Daoy (cell line): ENCODE measurements around the gene PPP2R3C. TPM values are rescaled to one million over a fixed set of nuclear protein-coding genes. Genes with fewer than 3 reads are reported as not detected.
"Not testable (repeated sequence)": the region's sequence is repeated elsewhere in the genome, so short reads cannot be mapped to it uniquely, and the experiment has no call there.

Experiments used
- DNase-seq: peaks from one replicate; pipeline ENCODE4 v3.0.0-alpha.2; 2015; ENCODE audit warnings: low read depth
- total RNA-seq: library from RNA; depleted of rRNA; stranded (reverse); fragments of >200 nt; shearing (Covaris generic); gene quantifications from 2 replicates; pipeline ENCODE4 v1.2.3, GENCODE V29; 2014; rRNA removed

The PPP2R3C gene
- total RNA-seq, 1 experiment from 2014 or later, result 58.5 TPM

- DNase-seq, result no peak
Measured at GRCh38 chr14:35052637-35053036, 69.2 kb downstream of the PPP2R3C start.

- no peak for DNase-seq
Measured at GRCh38 chr14:35051796-35052195, 70.0 kb downstream of the PPP2R3C start.

DNA sequence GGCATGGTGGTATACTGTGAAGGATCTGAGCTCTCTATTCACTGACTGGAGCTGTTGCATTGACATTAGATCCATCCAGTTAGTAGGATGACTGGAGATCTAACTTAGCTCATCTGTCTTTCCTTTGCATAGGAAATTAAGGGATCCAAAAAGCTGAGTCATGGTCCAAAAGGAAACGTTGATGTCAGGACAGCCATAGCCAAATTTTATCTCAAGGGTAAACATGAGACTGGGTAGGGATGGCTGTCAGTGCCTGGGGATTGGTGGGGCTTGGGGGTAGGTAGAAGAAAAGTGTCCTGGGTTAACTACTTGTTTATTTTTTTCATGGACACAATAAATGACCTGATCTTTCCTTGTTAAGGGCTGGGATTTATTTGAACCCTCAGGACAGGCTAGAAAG, 71.1 kb downstream of the PPP2R3C start:
- peak; percentile 55 for DNase-seq

DNA sequence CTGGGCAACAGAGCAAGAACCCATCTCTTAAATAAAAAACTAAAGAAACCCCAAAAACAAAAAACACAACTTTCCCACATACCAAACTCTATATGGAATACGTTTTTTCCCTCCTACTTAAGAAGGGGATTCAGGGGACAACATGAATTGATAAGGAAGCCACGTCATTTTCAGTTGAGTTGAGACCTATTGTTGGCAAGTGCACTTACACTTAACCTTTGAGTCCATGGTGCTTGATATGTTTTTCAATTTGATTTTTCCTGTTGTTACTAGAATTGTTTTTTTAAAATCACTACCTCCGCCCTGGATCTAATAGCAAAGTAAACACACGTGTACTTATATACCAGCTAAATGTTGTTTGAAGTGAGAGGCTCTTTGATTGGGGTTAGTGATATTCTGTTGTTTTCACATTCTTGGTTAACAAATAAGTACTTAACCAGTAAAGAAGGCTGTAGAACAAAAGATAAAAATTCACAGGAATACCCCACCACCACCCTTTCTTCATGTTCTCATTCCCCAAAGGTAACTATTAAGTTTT, 73.7 kb downstream of the PPP2R3C start:
- no peak for DNase-seq

DNA sequence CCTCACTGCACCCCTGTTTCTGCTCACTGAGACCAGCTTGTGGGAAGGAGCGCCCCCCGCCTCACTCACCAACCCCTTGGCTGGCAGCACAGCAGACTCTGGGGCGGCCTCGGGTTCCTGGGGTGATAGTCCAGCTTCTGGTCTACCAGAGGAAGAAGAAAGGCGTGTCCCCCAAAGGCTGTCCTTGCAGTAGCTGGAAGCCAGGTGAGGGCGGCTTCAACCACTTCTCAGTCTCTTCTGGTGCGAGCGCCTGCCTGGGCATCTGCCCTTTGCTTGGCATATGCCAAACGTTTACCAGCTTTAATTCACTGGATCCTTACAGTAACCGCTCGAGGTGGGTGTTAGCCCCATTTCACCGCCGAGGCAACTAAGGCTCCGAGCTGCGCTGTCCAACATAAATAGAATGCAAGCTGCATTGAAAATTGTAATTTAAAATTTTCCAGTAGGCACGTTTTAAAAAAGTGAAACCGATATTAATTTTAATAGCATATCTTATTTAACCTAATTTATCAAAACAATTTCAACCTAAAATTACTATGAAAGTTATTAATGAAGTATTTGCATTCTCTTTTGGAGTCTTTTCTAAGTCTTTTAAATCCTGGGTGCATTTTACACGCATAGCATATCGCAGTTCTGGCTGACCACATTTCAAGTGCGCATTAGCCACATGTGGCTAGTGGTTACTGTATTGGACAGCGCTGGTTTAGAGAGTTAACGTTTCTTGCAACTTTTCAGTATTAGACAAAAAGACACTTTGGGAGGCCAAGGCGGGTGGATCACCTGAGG, 74.8 kb downstream of the PPP2R3C start:
- peak; percentile 30 for DNase-seq

DNA sequence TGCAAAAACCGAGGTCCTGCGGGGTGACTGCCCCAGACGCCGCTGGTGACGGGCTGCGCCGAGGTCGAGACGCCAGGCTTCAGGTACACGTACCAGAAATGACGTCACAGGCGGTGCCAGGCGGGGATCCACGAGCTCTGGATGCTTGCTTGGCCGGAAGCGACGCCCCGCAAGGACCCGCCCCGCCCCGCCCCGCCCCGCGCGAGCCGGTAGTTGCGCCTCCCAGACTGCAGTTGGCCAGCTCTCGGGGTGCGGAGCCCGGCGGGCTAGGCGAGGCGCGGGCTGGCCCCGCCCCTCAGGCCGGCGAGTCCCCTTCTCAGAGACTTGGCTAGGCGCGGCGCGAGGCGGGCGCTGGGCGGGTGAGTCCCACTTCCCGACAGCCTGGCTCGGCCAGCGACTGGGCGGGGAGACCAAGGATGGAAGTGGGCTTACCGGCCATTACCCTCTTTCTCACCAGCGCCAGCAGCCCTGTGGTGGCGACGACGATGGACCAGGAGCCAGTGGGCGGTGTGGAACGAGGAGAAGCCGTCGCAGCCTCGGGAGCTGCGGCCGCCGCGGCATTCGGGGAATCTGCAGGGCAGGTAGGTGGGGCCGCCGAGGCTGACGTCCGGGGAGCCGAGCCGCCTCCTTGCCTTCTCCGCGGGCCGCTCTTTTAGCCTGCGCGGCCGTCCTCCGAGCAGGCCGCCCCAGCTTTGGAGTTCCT, 75.6 kb downstream of the PPP2R3C start, which contains the start of gene FAM177A1:
FAM177A1 (plus strand) TSS at position 225 of the 703 bp plus-strand sequence; CDS start at position 417, 192 bp downstream.
- DNase-seq, result peak; percentile 99

- no peak for DNase-seq
Measured at GRCh38 chr14:35045798-35046047, 76.1 kb downstream of the PPP2R3C start.

- DNase-seq, result no peak
Measured at GRCh38 chr14:35044939-35045797, 76.6 kb downstream of the PPP2R3C start.

GRCh38 chr14:35043046-35043445, 78.7 kb downstream of the PPP2R3C start:
- DNase-seq, result no peak

GRCh38 chr14:35042632-35043031, 79.2 kb downstream of the PPP2R3C start:
- DNase-seq, result no peak

DNA sequence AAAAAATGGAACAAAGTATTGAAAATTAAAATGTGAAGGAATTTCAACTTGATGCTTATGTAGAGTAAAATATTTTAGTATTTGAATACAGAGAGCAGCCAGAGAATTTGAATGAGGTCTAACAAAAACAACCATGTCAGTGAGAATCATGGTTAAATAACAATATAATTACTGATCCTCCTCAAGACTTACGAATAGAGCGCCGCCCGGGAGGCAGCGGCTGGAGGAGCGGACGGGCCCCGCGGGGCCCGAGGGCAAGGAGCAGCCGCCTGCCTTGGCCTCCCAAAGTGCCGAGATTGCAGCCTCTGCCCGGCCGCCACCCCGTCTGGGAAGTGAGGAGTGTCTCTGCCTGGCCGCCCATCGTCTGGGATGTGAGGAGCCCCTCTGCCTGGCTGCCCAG, 83.5 kb downstream of the PPP2R3C start:
- not testable (repeated sequence) for DNase-seq

Other genes starting within 250 kb of the PPP2R3C start
- gene BAZ1A, start 246.6 kb downstream of the PPP2R3C start, total RNA-seq, result 46.0 and 81.9 TPM in 2 replicates
- gene SRP54, start 139.0 kb downstream of the PPP2R3C start, total RNA-seq, result 147 and 149 TPM in 2 replicates
- 46.7 and 53.9 TPM in 2 replicates for gene FAM177A1, start 75.7 kb downstream of the PPP2R3C start, total RNA-seq
- gene PRORP, start 562 bp upstream of the PPP2R3C start, total RNA-seq, result 50.0 and 73.2 TPM in 2 replicates
- gene PSMA6, start 170.4 kb upstream of the PPP2R3C start, total RNA-seq, result 865 and 878 TPM in 2 replicates